Inferior parietal cortex (tissue), 1 donor: Measurements from ENCODE around the gene CPLX3.

Experiments used
- DNase-seq: peaks from one replicate; pipeline ENCODE4 v3.0.0-alpha.2; 2016; ENCODE audit errors: extremely low spot score

Gene CPLX3

DNA sequence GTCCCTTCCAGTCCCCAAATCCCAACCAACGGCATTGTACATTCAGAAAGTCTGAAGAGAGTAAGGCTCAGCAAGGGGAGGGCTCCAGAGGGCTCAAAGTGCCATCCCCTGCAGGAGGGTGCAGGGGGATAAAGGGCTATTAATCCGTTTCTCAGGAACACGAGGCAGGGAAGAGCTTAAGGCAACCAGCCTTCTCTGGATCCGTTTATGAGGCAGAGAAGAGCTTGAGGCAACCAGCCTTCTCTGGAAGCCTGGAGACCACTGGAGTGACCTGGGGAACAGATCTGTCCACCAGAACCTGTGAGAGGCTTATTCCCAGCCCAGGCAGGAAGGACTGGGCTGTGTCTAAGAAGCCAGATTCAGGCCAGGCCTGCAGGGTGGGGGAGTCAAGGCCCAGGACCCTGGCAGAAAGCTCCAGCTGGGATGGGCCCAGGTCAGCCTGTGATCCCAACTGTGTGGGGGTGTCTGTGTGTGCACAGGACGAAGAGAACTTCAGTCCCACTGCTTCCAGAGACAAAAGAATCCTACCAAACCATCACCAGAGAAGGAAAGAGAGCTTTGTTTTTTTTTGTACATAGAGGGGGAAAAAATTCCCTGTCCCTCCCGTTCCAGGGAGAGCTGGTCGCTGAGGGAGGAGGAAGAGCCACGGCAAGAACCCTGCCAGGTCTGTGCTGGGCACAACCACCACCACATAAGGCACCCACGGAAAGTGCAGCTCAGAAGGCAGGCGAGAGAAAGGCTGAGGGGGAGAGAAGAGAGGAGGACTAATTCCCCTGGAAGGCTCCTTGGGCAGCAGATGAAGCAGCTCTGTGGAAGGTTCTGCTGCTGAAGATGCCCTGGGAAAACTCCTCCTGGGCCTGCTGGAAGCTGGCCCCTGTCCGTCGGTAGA, 18.1 kb downstream of the CPLX3 start:
- no peak for DNase-seq

DNA sequence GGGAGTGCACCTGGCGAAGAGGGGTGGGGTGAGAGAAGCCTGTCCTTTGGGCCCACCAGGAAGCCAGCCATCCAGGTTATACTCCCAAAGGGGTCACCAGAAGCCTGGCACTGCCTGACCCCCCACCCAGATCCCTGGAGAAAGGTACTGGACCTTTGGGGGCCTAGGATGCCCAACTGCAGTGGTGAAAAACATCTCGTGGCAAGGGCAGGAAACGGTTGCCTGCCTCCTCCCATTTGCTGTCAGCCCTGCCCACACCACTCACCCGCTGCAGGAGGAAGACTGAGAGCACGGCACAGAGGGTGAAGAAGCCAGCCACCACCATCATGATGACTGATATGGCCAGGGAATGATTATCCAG, 18.8 kb downstream of the CPLX3 start:
- no peak for DNase-seq

DNA sequence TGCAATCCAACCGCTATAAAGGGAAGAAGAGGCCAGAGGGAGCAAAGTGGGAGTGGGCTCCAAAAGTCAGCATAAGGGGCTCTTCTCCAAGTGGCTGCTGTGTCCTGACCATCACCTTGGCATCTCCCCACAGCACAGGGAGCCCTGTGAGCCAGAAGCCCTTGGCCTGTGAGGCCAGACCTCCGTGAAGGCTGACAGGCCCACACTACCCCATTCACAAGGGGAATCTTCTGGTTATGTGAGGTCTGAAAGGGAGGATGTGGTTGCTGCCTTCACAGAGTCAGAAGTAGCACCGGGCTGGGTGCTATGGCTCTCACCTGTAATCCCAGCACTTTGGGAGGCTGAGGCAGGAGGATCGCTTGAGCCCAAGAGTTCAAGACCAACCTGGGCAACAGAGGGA, 19.2 kb downstream of the CPLX3 start:
- DNase-seq = no peak

DNA sequence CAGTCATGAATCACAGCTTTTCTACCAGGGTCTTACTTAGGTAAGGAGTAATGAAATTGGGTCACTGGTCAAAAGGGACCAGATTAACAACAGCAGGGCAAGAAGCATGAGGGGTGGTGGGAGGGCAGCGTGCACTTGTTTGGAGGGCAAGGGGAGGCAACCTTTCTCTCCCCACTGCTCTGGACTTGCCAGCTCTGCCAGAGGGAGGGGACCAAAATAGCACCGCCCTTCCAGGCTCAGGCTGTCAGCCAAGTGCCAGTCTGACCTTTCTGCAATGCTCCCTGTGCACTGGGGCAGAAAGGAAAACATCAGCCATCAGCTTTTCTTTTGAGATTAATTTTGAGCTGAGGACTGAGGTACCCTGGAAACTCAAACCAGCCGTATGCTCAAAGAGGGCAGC, 21.0 kb downstream of the CPLX3 start:
- no peak for DNase-seq

DNA sequence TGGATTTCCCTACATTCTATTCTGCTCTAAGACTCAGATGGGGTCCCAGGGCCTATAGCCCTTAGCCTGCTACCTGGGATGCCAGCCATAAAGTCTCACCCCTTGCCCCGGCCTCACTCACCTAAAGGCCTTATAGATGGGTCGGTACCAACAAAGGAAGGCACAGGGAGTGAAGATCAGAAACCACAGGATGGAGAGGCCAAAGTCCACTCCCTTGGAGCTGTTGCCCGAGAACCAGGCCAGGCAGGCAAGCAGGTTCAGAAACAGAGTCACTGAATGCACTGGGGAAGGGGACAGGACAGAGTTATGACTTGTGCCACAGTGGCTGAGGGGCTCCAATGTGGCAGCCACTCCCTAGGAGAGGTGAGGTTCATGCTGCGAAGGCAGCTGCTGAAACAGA, 24.0 kb downstream of the CPLX3 start:
- DNase-seq = no peak

DNA sequence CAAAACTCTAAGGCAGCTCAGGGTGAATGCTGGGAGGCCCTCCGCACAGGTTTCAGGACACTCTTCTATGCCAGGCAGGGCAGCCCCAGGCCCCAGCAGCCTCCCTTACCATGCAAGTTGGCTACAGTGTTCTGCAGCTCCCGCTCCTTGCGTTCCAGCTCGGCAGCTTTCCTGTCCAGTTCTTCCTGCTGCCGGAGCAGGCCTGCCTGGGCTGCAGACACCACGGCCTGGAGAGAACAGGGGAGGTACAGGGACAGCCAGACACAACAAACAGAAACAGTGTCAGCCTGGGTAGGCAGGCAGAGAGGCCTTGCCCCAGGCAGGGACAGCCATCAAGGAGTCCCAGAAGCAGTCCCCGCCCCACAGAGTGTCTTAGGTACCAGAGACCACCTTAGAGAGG, 25.5 kb downstream of the CPLX3 start:
- no peak for DNase-seq

DNA sequence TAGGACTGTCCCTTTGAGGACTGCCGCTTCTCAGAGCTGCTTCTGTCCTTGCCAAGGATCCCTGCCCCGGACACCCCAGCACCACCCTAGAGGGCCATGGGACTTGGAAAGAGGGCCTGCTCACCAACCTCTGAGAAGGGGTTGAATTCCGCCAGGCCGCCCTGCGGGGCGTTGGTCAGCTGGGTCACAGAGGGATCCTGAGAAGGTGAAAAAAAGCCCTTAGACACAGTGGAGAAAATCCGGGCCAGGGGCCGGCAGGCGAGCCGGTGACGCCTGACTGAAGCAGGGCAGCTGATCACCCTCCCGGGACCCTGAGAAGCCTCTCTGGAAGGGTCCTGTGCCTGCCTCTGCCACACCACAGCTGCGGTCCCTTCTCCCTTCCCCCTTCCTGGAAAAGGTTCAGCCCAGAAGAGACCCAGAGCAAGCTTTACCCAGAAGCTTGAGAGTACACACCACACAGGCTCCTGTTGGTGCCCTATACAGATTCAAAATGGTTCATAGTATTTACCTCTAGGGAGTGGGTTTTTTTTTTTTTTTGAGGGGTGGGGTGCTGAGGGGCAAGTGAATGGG, 28.1 kb downstream of the CPLX3 start:
- no peak for DNase-seq

DNA sequence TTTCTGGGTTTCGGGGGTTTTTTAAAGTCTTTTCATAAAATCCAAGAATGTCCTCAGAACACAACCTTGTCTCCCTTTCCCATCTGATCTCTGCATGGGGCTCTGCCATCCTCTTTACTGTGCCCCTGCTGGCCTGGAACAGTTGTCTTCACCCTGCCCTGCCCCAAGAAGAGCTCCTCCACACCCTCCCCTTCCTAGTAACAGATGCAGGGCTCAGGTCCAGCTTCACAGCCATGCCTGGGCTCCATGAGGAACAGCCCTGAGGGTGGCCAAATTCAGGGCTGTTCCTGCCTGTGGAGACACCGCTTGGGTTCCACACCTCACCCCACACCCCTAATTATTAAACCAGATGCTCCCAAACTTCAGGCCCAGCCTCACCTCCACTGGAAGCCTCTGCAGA, 29.4 kb downstream of the CPLX3 start:
- DNase-seq = no peak

DNA sequence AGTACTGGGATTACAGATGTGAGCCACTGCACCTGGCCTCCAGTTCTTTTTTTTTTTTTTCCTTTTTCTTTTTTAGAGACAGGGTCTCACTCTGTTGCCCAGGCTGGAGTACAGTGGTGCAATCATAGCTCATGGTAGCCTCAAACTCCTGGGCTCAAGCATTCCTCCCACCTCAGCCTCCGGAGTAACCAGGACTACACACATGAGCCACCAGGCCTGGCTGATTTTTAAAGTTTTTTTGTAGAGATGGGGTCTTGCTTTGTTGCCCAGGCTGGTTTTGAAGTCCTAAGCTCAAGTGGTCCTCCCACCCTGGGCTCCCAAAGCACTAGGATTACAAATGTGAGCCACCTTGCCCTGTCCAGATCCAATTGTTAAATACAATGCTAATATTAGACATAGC, 30.1 kb downstream of the CPLX3 start:
- DNase-seq = no peak

DNA sequence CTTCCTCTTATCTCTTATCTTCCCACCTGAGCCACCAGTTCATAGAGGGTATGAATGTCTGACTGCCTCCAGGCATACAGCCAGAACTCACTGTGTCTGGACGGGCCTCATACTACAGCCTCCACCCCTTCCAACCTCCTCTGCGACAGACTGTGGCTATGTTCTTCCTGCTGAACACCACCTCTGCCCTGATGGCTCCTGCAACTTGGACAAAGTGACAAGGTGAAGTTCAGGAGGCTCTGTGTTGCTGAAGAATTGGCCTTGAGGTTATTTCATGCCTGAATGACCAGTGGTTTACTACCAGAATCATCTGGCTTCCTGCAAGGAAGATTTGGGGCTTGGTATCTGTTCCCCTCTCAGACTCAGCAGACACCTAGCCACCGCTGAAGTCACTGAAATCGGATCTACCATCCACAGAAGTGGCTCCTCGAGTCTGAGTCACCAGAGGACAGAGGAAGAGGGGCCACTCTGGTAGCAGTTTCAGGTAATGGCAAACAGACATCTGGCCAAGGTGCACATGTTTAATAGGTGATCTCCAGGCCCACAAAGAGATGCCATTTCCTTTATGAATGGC, 30.7 kb downstream of the CPLX3 start:
- DNase-seq = no peak

DNA sequence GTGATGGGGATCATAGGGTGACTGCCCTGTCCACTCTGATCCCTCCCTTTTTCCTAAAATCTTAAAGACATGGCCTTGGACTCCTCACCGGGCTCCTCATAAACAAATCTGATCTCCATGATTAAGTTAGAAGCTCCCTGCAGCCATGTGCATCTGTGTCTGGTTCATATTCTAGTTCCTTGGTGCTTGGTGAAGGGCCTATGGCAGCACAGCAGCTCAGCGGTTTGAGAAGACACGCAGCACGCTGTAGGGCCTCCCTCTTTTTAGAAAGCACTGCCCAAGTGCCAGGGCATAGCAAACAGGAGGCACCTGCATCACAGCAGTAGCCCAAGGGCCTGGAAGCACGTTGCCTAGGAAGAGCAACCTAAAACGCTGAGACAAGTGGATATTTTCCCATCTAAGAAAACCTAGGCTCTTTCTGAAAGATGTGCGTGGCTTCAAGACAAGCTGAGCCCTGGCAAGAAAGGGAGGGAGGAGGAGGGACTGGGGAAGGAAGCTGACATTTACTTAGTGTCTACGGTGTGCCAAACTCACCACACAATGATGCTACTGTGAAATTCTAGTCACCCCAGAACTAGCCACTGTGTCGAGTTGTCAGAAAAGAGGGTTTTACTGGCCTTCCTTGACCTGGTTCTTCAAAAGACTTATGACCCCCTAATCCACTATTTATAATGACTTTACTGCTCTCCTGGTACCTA, 31.4 kb downstream of the CPLX3 start:
- DNase-seq = no peak

DNA sequence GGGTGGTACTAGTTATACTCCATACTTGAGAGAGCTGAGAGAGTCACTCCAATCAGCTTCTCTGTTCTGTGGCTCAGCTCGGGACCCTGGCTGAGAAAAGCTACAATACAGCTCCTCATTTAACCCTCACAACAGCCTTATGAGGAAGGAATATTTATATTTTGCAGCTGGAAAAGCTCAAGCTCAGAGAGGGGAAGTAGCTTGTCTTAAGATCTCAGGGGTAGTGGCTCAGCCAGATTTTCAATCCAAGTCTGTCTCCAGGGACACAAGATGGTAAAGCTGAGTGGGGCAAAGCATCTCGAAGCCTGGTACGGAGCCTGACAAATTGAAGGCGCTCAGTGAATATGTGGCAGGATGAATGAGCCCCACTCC, 31.9 kb downstream of the CPLX3 start:
- no peak for DNase-seq

DNA sequence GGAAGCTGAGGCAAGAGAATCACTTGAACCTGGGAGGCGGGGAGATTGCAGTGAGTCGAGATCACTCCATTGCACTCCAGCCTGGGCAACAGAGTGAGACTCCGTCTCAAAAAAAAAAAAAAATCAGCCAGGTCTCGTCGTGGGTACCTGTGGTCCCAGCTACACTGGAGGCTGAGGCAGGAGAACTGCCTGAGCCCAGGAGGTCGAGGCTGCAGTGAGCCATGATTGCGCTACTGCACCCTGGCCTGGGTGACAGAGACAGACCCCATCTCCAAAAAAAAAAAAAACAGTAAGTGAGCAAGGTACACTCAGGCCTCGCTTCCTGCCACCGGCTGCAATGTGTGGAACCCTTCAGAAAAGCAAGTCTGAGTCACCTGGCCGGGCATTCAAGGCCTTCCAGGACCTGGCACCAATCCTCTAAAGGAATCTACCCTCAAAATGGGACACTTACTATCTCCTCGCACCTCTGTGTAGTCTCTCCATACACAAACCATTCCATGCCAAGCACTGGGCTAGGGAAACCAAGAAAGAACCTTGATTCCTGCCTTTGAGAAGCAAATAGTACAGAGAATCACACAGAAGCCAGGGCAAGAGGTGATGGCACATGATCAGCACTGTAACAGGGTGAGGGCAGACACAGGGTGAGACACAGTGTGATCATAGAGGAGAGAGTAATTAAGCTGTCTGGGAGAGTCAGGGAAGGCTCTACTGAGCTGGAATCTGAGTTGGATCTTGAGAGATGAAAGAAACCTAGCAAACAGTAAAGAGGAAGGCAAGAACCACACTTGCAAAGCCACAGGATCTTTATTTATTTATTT, 37.0 kb downstream of the CPLX3 start:
- no peak for DNase-seq

DNA sequence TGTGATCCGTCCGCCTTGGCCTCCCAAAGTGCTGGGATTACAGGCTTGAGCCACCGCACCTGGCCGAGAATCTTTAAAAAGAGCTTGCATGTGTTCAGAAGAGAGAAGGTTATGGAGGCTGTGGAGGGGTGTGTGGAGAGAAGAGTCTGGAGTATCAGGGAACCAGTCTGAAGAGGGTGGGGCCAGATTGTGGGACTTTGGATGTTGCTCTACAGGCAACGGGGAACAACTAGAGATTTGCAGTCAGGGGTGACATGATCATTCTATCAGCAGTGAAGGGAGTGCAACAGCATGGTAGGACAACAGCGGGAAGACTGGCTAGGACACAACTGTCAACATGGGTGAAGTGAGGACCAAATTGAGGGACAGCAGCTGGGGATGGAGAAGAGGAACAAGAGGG, 37.9 kb downstream of the CPLX3 start:
- no peak for DNase-seq

DNA sequence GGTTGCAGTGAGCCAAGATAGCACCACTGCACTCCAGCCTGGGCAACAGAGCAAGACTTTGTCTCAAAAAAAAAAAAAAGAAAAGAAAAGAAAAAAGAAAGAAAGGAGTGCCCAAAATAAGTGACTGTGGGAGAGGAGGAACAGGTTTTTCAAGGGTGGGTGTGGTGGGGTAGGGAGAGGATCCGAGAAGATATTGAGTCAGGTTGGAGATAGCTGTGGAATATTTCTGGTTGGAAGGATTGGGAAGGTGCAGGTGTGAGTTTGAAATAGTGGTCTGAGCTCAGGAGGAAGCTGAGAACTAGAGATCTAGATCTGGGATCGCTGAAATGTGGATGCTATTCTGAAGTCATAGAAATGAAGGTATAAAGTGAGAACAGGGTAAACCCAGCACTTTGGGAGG, 38.9 kb downstream of the CPLX3 start:
- no peak for DNase-seq

DNA sequence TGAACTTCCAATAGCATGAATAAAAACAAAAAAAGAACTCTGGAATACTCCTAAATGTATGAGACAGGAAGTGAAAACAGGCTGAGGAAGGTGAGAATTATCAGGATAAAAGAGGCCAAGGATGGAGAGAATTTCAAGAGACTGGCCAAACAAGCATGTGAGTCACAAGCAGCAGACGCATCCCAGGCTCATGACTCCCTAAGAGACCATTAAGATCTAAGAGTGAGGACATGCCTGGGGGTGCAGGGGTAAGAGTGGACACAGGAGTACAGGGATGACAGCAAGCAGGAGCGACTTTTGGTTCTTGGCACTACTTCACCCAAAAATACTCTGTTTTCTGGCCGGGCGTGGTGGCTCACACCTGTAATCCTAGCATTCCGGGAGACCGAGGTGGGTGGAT, 39.7 kb downstream of the CPLX3 start:
- no peak for DNase-seq

DNA sequence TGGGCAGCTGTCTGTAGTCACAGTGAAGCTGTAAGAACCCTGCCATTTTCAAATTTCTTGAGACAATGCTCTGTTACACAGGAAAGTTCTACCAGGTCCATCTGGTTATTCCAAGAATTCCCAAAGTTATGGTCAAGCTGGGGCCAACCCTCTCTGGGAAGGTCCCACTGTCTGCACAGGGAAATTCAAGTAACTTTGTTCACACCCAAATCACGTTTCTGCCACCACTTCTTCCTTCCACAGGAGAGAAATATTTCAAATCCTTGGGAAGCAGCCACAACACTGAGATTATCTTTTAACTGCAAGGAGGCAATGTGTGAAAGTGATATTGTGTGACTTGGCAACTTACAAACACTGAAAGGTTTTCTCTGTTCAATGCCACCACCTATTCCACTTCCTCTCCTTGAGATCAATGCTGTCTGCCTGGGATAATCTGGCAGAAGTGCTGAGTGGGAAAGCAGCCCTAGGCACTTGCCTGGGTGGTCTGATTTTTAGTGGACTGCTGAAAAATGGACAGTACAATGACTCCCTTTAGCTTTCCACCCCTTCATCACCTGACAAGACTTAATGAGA, 41.1 kb downstream of the CPLX3 start:
- no peak for DNase-seq

DNA sequence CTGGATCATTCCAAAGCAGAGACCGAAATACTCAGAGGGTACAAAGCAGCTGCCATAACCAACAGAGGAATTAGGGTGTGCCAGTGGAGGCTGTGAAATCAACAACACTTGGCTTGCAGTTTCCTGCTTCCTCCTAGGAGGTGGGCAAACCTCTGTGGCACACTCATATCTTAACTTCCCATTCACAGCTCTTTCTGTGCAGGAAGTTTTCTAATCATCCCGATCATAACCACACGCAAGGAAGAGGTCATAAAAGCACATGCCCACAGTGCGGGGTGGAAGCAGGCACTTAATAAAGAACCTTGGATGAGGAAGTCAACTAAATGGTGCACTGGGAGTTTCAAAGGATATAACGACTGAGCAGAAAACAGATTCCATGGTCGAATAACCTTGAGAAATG, 41.6 kb downstream of the CPLX3 start:
- no peak for DNase-seq

DNA sequence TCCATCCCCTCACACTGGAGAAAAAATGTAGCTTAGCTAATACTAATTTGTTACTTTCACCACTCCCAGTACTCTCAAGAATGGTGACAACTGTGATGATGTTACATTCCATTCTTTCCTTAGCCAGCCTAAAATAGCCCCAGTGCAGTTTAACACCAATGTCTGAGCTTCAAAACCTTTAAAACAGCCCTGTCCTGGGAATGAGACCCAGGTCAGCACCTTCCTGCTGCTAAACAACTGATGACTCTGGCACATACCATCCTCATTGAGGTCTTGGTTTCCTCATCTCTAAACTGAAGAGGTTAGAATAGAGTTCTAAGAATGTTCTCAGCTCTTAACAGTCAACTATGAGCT, 42.9 kb downstream of the CPLX3 start:
- DNase-seq = no peak

DNA sequence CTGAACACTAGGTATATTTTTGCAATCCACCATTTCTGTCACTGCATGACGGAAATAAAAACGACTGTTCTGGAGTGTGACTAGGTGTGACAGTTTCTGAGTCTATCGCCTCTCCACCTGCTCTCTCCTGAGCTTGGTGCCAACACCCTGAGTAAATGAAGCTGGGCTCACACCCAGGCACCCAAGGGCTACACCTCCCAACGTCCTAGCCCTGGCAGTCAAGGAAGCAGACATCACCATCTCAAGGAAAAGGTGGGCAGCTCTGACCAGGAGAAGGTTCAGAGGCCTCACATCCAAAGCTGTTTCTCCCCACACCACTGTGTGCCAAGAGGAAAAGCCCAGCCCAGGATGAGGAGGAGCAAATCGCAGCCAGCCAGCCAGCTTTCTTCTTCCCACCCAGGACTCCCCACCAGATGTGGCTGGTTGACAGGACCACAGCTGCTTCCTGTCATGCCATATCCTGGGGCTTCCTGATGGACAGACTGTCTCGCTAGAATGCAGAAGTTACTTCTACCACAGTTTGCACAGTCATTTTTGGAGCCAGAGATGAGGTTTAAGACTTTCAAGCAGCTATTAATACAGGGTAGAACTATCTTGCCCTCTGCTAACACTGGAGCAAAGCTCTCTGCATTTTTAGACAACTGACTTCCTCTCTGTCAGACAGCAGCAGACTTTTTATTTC, 43.4 kb downstream of the CPLX3 start:
- DNase-seq = no peak
